HepG2 (cell line): ENCODE measurements around the gene DDIT4. TPM values are rescaled to one million over a fixed set of nuclear protein-coding genes. Genes with fewer than 3 reads are reported as not detected.

Experiments
- ATAC-seq: fragments of 200-7000 bp; cut with Tn5 transposase; 3 replicates; pipeline ENCODE4 v1.9.1; 2020; ENCODE audit warnings: mild to moderate bottlenecking, moderate library complexity
- BruUV-seq: library from RNA; stranded (reverse); fragments of 400-500 nt; replicated peaks from 2 replicates; lab custom pipeline; 2021; lab: Mats Ljungman, UMichigan
- CTCF ChIA-PET: fragments of 300-600 bp; formaldehyde crosslinking; extraction: SDS; loops from one replicate; lab custom pipeline; 2021; ENCODE audit warnings: low total read pairs, inconsistent platforms, low intra/inter-chr PET ratio; lab: Yijun Ruan, JAX
- POLR2A ChIA-PET: fragments of 350-600 bp; sonication (Branson Sonifier 250); formaldehyde crosslinking; loops from one replicate; lab custom pipeline; 2020; ENCODE audit warnings: antibody characterized with exemption, inconsistent platforms; lab: Yijun Ruan, JAX
- DNase-seq: peaks from one replicate; pipeline ENCODE4 v3.0.0-alpha.2; 2015; ENCODE audit warnings: low spot score
- FAIRE-seq: peaks from 3 replicates; lab custom pipeline; 2011; peaks lifted over from hg19 to GRCh38; lab: Jason Lieb, UNC
- H2AFZ ChIP-seq: one replicate; pipeline ENCODE4 v1.6.1; 2011; ENCODE audit warnings: low read length, inconsistent platforms
- H3K27ac ChIP-seq: fragments of 300-600 bp; 3 replicates; pipeline ENCODE4 v1.8.0; 2011; ENCODE audit warnings: mixed run types, mild to moderate bottlenecking, mixed read lengths, low read length, inconsistent platforms; ENCODE audit not compliant: insufficient read depth; ENCODE audit errors: extremely low read length
- H3K27me3 ChIP-seq, 2 experiments: fragments of 200-600 bp in 1 of 2; 2 replicates in 1 of 2; 3 replicates in 1 of 2; pipeline versions ENCODE4 v1.6.0 to v1.8.0; 2011; ENCODE audit warnings: low read length in 2 of 2, mild to moderate bottlenecking in 2 of 2, moderate library complexity in 2 of 2, inconsistent platforms in 1 of 2; ENCODE audit not compliant: insufficient read depth in 2 of 2, control insufficient read depth in 1 of 2
- H3K36me3 ChIP-seq, 2 experiments: fragments of 200-600 bp in 1 of 2; replicated peaks in 1 of 2; 2 replicates in 1 of 2; 3 replicates in 1 of 2; pipeline versions ENCODE4 v1.5.1 to v1.8.0; 2011; ENCODE audit warnings: low read length in 2 of 2, inconsistent platforms in 1 of 2; ENCODE audit not compliant: insufficient read depth in 2 of 2, control insufficient read depth in 1 of 2
- H3K4me1 ChIP-seq: 2 replicates; pipeline ENCODE4 v1.5.1; 2012; ENCODE audit warnings: low read length, inconsistent platforms; ENCODE audit not compliant: insufficient read depth
- H3K4me2 ChIP-seq: 2 replicates; pipeline ENCODE4 v1.6.0; 2011; ENCODE audit warnings: low read depth, low read length, inconsistent platforms
- H3K4me3 ChIP-seq, 3 experiments: fragments of 200-600 bp in 1 of 3; sonication (generic), shearing (Covaris generic) in 1 of 3; replicated peaks in 1 of 3; 2 replicates each; pipeline ENCODE4 v1.5.1; 2011 to 2016; ENCODE audit warnings: low read length in 3 of 3, inconsistent platforms in 2 of 3, low read depth in 2 of 3, mild to moderate bottlenecking in 2 of 3, control low read depth in 1 of 3, mixed read lengths in 1 of 3; ENCODE audit not compliant: insufficient read depth in 1 of 3
- H3K79me2 ChIP-seq: one replicate; pipeline ENCODE4 v1.6.1; 2011; ENCODE audit warnings: low read length, inconsistent platforms; ENCODE audit not compliant: insufficient read depth
- H3K9ac ChIP-seq: 2 replicates; pipeline ENCODE4 v1.6.0; 2011; ENCODE audit warnings: mild to moderate bottlenecking, low read depth, low read length, inconsistent platforms; ENCODE audit not compliant: insufficient read depth
- H3K9me3 ChIP-seq: 2 replicates; pipeline ENCODE4 v1.5.1; 2012; ENCODE audit warnings: mild to moderate bottlenecking, low read length
- H4K20me1 ChIP-seq: 2 replicates; pipeline ENCODE4 v1.6.0; 2011; ENCODE audit warnings: inconsistent platforms, mild to moderate bottlenecking, low read length, moderate library complexity; ENCODE audit not compliant: insufficient read depth
- HOXA7 ChIP-seq: sonication (generic); formaldehyde crosslinking; IDR thresholded peaks from 2 replicates; pipeline ENCODE4 v1.8.1; 2022; ENCODE audit warnings: mild to moderate bottlenecking, missing genetic modification reagents, moderate library complexity
- PHB2 ChIP-seq: fragments of 450-650 bp; IDR thresholded peaks from 2 replicates; pipeline ENCODE4 v1.6.1; 2018; ENCODE audit not compliant: partially characterized antibody
- PHF5A ChIP-seq: IDR thresholded peaks from one replicate; pipeline ENCODE4 v1.6.1; 2018; ENCODE audit warnings: low read depth, missing genetic modification reagents; ENCODE audit not compliant: unreplicated experiment
- SP1 ChIP-seq, 2 experiments: fragments of 450-650 bp in 1 of 2; sonication (generic) in 1 of 2; formaldehyde crosslinking in 1 of 2; IDR thresholded peaks; 2 replicates each; pipeline versions ENCODE4 v1.4.0 to v1.6.1; 2016 to 2020; ENCODE audit warnings: missing genetic modification reagents in 1 of 2
- TGIF2 ChIP-seq: IDR thresholded peaks from 2 replicates; pipeline ENCODE4 v1.6.1; 2016; ENCODE audit warnings: control low read depth, missing compliant biosample characterization
- TOPORS ChIP-seq: sonication (generic); formaldehyde crosslinking; IDR thresholded peaks from 2 replicates; pipeline ENCODE4 v1.8.0; 2023; ENCODE audit warnings: mild to moderate bottlenecking, missing genetic modification reagents
- ZNF260 ChIP-seq: sonication (generic); formaldehyde crosslinking; IDR thresholded peaks from 2 replicates; pipeline ENCODE4 v1.4.0; 2020; ENCODE audit warnings: missing genetic modification reagents, low read depth, mild to moderate bottlenecking, borderline replicate concordance
- ZNF446 ChIP-seq: sonication (generic); formaldehyde crosslinking; IDR thresholded peaks from 2 replicates; pipeline ENCODE4 v1.5.0; 2020; ENCODE audit warnings: mild to moderate bottlenecking, missing genetic modification reagents
- ZNF468 ChIP-seq: sonication (generic); formaldehyde crosslinking; IDR thresholded peaks from 2 replicates; pipeline ENCODE4 v1.8.0; 2022; ENCODE audit warnings: mild to moderate bottlenecking, moderate library complexity, missing genetic modification reagents
- ZNF557 ChIP-seq: sonication (generic); formaldehyde crosslinking; IDR thresholded peaks from 2 replicates; pipeline ENCODE4 v1.4.0; 2020; ENCODE audit warnings: missing genetic modification reagents
- ZNF574 ChIP-seq: sonication (generic); formaldehyde crosslinking; IDR thresholded peaks from 2 replicates; pipeline ENCODE4 v1.4.0; 2020; ENCODE audit warnings: missing genetic modification reagents
- WGBS: methylation state at CpG from one replicate; pipeline ENCODE4 v1.1.6; 2017; ENCODE audit warnings: low lambda C conversion rate; 5-methylcytosine and 5-hydroxymethylcytosine counted together
- in situ Hi-C: cut with HindIII; loops from 2 replicates; pipeline ENCODE4 v1.10.0; 2017; ENCODE audit warnings: low pct_unique_long_range_greater_than_20kb; ENCODE audit not compliant: extremely low pct_ligation_motif_present
- intact Hi-C: fragments of 100-400 bp; cut with micrococcal nuclease; formaldehyde crosslinking; loops from one replicate; pipeline ENCODE4 v1.10.0; 2022; ENCODE audit not compliant: unreplicated experiment
- polyA plus RNA-seq, 8 experiments: library from polyadenylated mRNA; depleted of rRNA in 3 of 8; stranded (reverse) in 7 of 8; unstranded in 1 of 8; fragments of >200 nt; fragmentation: Illumina TruSeq in 4 of 8; extraction: Trizol in 4 of 8; gene quantifications; 2 replicates each; pipeline versions ENCODE4 v1.2.1 to v1.2.3, GENCODE V29; 2011 to 2016; ENCODE audit warnings: low read depth in 4 of 8, missing spikeins in 1 of 8, mixed read lengths in 1 of 8; ENCODE audit not compliant: insufficient read depth in 1 of 8
- total RNA-seq, 5 experiments: library from RNA; depleted of rRNA; stranded (reverse); fragments of >200 nt; fragmentation: Illumina TruSeq; extraction: Trizol; gene quantifications; 2 replicates each; pipeline ENCODE4 v1.2.3, GENCODE V29; 2016; ENCODE audit warnings: low read depth in 1 of 5
- TF ChIP-seq, protein P1 (sequence below): sonication (generic); formaldehyde crosslinking; IDR thresholded peaks from 2 replicates; pipeline ENCODE4 v1.4.0; 2020; ENCODE audit warnings: mild to moderate bottlenecking, low read depth, missing genetic modification reagents

The DDIT4 gene
- total and polyA plus RNA-seq, 2 of the 13 experiments (the other 11 are each of a cell fraction or from before 2014, with no cell fraction given): 35.6 to 40.7 TPM

- no peak for TF ChIP-seq PHF5A (CRISPR knock-in tag)
- no peak for TF ChIP-seq ZNF468
- no peak for TF ChIP-seq ZNF446 (CRISPR knock-in tag)
- TF ChIP-seq HOXA7 (CRISPR knock-in tag): no peak
- TF ChIP-seq PHB2: no peak
- TF ChIP-seq, all 625 proteins: peak for 0
These were observed 17.4 kb downstream of the DDIT4 start (continued) for GRCh38 chr10:72291019-72291532.

DNA sequence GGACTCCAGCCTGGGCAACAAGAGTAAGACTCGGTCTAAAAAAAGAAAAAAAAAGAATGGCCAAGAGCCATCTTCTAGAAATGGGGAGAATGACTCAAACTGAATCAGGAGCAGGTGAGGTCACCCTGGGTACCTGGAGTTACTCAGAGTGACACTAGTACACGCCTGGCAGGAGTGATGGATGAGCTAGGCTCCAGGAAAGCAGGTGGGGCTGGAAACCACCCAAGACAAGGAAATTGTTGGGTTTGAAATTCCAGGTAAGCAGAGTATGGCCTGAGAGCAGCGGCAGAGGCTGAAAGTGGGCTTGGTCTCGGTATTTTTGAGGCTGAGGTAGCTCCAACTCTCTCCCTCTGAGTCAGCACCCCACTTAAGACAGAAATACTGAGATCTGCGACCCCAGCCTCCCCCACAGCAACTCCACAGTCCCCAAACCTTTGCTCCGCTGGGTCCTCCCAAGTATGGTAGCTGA lies 18.5 kb downstream of the DDIT4 start:
- peaks cover 18% of the 10 kb centered on the region for H3K4me1 ChIP-seq
- intact Hi-C loops: no loop called here
- BruUV-seq: no TSS peak

More for the DNA sequence above, 18.5 kb downstream of the DDIT4 start:
- 45% methylated on average over 3 of the region's 6 CpGs for WGBS
- TF ChIP-seq ZNF260 (CRISPR knock-in tag) (no peak), TOPORS (CRISPR knock-in tag) (no peak), TGIF2 (CRISPR knock-in tag) (no peak), ZNF557 (CRISPR knock-in tag) (no peak), ZNF574 (CRISPR knock-in tag) (no peak), SP1 (IDR thresholded peaks at IDR 0.05) (no peak), SP1 (CRISPR knock-in tag; IDR thresholded peaks at IDR 0.05) (no peak)
- TF ChIP-seq, protein P1, sequence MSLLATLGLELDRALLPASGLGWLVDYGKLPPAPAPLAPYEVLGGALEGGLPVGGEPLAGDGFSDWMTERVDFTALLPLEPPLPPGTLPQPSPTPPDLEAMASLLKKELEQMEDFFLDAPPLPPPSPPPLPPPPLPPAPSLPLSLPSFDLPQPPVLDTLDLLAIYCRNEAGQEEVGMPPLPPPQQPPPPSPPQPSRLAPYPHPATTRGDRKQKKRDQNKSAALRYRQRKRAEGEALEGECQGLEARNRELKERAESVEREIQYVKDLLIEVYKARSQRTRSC: no peak
- Histone ChIP-seq H3K36me3 (no peaks in the 10 kb centered on the region), H3K27me3 (no peaks in the 10 kb centered on the region; a peak in 1 of 5 replicates), H3K4me3 (no peak overlapping the region), H3K9ac (no peak overlapping the region), H4K20me1 (no peaks in the 10 kb centered on the region), H3K27ac (no peak overlapping the region), H3K79me2 (no peaks in the 10 kb centered on the region), H3K4me2 (no peak overlapping the region), H3K9me3 (no peaks in the 10 kb centered on the region), H2AFZ (no peak overlapping the region)
- no peak for FAIRE-seq
- POLR2A ChIA-PET: interaction anchor here (1.2 kb wide), 1 partner anchor 17 kb away, joined by 4 read pairs; no protein-coding TSS in a partner anchor
- in situ Hi-C loops: no loop called here
- CTCF ChIA-PET: no interaction called here
- ATAC-seq: no peak
- DNase-seq: no peak
